Measurements from ENCODE around the gene ELOVL2.

Gene ELOVL2

GRCh38 chr6:11064836-11065235, 20.7 kb upstream of the ELOVL2 start:
- no peak overlapping the region for H3K4me3 ChIP-seq
- intact Hi-C loops (cut with DNase I; ENCODE audit: low total_unique reads), result loop anchor here (10.0 kb wide), 1 partner anchor 110 kb away; no protein-coding TSS in a partner anchor
- no peaks in the 10 kb centered on the region for H3K4me1 ChIP-seq
- no peak for DNase-seq
- no peaks in the 10 kb centered on the region for H3K9me3 ChIP-seq
- H3K27ac ChIP-seq, result no peak overlapping the region
- no peaks in the 10 kb centered on the region for H3K27me3 ChIP-seq
- TF ChIP-seq CTCF (IDR thresholded peaks at IDR 0.05), result no peak
- no peaks in the 10 kb centered on the region for H3K36me3 ChIP-seq

- DNase-seq, result no peak
- TF ChIP-seq CTCF (IDR thresholded peaks at IDR 0.05), result no peak
- no peaks in the 10 kb centered on the region for H3K27me3 ChIP-seq
- no peak overlapping the region for H3K27ac ChIP-seq
- no peaks in the 10 kb centered on the region for H3K9me3 ChIP-seq
- intact Hi-C loops (cut with DNase I; ENCODE audit: low total_unique reads), result loop anchor here (10.0 kb wide), 1 partner anchor 108 kb away; no protein-coding TSS in a partner anchor
- no peaks in the 10 kb centered on the region for H3K4me1 ChIP-seq
- no peak overlapping the region for H3K4me3 ChIP-seq
- H3K36me3 ChIP-seq, result no peaks in the 10 kb centered on the region
These were observed 18.6 kb upstream of the ELOVL2 start for GRCh38 chr6:11062715-11063114.

GRCh38 chr6:11062083-11062482, 18.0 kb upstream of the ELOVL2 start:
- Histone ChIP-seq H3K4me3 (no peak overlapping the region), H3K36me3 (no peaks in the 10 kb centered on the region), H3K27me3 (no peaks in the 10 kb centered on the region), H3K27ac (no peak overlapping the region), H3K4me1 (no peaks in the 10 kb centered on the region), H3K9me3 (no peaks in the 10 kb centered on the region)
- intact Hi-C loops (cut with DNase I; ENCODE audit: low total_unique reads), result loop anchor here (10.0 kb wide), 1 partner anchor 107 kb away; no protein-coding TSS in a partner anchor
- no peak for DNase-seq
- no peak for TF ChIP-seq CTCF (IDR thresholded peaks at IDR 0.05)

GRCh38 chr6:11058406-11058805, 14.3 kb upstream of the ELOVL2 start:
- TF ChIP-seq CTCF (IDR thresholded peaks at IDR 0.05), result no peak
- H3K9me3 ChIP-seq, result no peaks in the 10 kb centered on the region
- H3K27ac ChIP-seq, result no peak overlapping the region
- no peak for DNase-seq
- no peaks in the 10 kb centered on the region for H3K27me3 ChIP-seq
- no peaks in the 10 kb centered on the region for H3K36me3 ChIP-seq
- intact Hi-C loops (cut with DNase I; ENCODE audit: low total_unique reads), result no loop called here
- no peaks in the 10 kb centered on the region for H3K4me1 ChIP-seq
- no peak overlapping the region for H3K4me3 ChIP-seq

- Histone ChIP-seq H3K9me3 (no peaks in the 10 kb centered on the region), H3K27me3 (peaks cover 0 to 2% of the 10 kb centered on the region in 2 donors), H3K4me1 (no peaks in the 10 kb centered on the region), H3K36me3 (no peaks in the 10 kb centered on the region), H3K27ac (no peak overlapping the region), H3K4me3 (no peak overlapping the region)
- no peak for DNase-seq
- TF ChIP-seq CTCF (IDR thresholded peaks at IDR 0.05), result no peak
- intact Hi-C loops (cut with DNase I; ENCODE audit: low total_unique reads), result no loop called here
These were observed 12.8 kb upstream of the ELOVL2 start for GRCh38 chr6:11056871-11057270.

GRCh38 chr6:11055127-11055627, 11.1 kb upstream of the ELOVL2 start:
- Histone ChIP-seq H3K4me1 (no peaks in the 10 kb centered on the region), H3K9me3 (no peaks in the 10 kb centered on the region), H3K36me3 (no peaks in the 10 kb centered on the region), H3K27me3 (peaks cover 0 to 9% of the 10 kb centered on the region in 2 donors), H3K4me3 (no peak overlapping the region), H3K27ac (no peak overlapping the region)
- intact Hi-C loops (cut with DNase I; ENCODE audit: low total_unique reads), result no loop called here
- DNase-seq, result no peak
- TF ChIP-seq CTCF (IDR thresholded peaks at IDR 0.05), result no peak

All from tibial artery (tissue), 4 donors.